ENCODE data around the gene ECSCR. TPM values are rescaled to one million over a fixed set of nuclear protein-coding genes. Genes with fewer than 3 reads are reported as not detected.

The ECSCR gene
- total RNA-seq, 1 experiment from 2014 or later = not detected

DNA sequence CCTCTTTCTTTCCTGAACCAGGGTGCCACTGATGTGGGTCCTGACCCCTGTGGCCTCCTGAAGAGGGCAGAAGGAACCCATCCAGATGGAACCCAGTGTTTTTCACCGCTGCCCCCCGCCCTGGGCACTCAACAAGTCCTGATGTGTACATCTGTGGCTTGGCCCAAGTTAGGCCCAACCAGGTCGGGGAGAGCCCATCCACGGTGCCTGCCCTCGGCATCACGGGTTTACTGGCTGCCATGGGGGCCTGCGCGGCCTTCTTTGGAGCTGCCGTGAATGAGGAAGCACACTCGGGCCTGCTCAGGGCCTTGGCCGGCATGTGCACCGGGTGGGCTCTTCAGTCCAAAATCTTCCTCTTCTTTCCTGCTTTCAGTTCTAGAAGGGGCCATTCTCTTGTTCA, 5.8 kb downstream of the ECSCR start:
- Histone ChIP-seq H3K9me3 (ENCODE audit: control insufficient read depth, insufficient read depth, low read depth, low read length) (no peaks in the 10 kb centered on the region), H3K4me1 (ENCODE audit: control insufficient read depth, insufficient read depth, low read length) (no peaks in the 10 kb centered on the region), H3K27ac (ENCODE audit: low read length) (no peak overlapping the region), H3K36me3 (ENCODE audit: control insufficient read depth, insufficient read depth, low read length) (no peaks in the 10 kb centered on the region), H3K27me3 (ENCODE audit: control insufficient read depth, insufficient read depth, low read length) (no peaks in the 10 kb centered on the region), H3K4me3 (ENCODE audit: low read depth in 2 of 2, low read length in 2 of 2) (no peak overlapping the region)
- TF ChIP-seq SIN3A (IDR thresholded peaks at IDR 0.05; ENCODE audit: borderline replicate concordance, insufficient read depth, low read depth, low read length) (no peak), POLR2AphosphoS5 (IDR thresholded peaks at IDR 0.05; ENCODE audit: low read depth, low read length) (no peak), TCF7L2 (IDR thresholded peaks at IDR 0.05; ENCODE audit: low read depth, low read length) (no peak), REST (IDR thresholded peaks at IDR 0.05; ENCODE audit: insufficient read depth in 1 of 2, low read depth in 2 of 2, low read length in 1 of 2) (no peak)
- TF ChIP-seq, protein P1, sequence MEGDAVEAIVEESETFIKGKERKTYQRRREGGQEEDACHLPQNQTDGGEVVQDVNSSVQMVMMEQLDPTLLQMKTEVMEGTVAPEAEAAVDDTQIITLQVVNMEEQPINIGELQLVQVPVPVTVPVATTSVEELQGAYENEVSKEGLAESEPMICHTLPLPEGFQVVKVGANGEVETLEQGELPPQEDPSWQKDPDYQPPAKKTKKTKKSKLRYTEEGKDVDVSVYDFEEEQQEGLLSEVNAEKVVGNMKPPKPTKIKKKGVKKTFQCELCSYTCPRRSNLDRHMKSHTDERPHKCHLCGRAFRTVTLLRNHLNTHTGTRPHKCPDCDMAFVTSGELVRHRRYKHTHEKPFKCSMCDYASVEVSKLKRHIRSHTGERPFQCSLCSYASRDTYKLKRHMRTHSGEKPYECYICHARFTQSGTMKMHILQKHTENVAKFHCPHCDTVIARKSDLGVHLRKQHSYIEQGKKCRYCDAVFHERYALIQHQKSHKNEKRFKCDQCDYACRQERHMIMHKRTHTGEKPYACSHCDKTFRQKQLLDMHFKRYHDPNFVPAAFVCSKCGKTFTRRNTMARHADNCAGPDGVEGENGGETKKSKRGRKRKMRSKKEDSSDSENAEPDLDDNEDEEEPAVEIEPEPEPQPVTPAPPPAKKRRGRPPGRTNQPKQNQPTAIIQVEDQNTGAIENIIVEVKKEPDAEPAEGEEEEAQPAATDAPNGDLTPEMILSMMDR (IDR thresholded peaks at IDR 0.05) = no peak
- ATAC-seq (no peak), DNase-seq (ENCODE audit: low read depth, low spot score) (no peak)
- in situ Hi-C loops (cut with HindIII; ENCODE audit: low pct_unique_long_range_greater_than_20kb, low sequenced_read_pairs) (no loop called here), intact Hi-C loops (cut with micrococcal nuclease; ENCODE audit: unreplicated experiment) (no loop called here)
- ChIA-PET CTCF (no interaction called here), POLR2A (no interaction called here)
- no TSS peak for BruUV-seq (replicated peaks)

- Histone ChIP-seq H3K9me3 (ENCODE audit: control insufficient read depth, insufficient read depth, low read depth, low read length) (no peaks in the 10 kb centered on the region), H3K4me1 (ENCODE audit: control insufficient read depth, insufficient read depth, low read length) (no peaks in the 10 kb centered on the region), H3K27ac (ENCODE audit: low read length) (no peak overlapping the region), H3K4me3 (ENCODE audit: low read depth in 2 of 2, low read length in 2 of 2) (no peak overlapping the region), H3K27me3 (ENCODE audit: control insufficient read depth, insufficient read depth, low read length) (no peaks in the 10 kb centered on the region), H3K36me3 (ENCODE audit: control insufficient read depth, insufficient read depth, low read length) (no peaks in the 10 kb centered on the region)
- intact Hi-C loops (cut with micrococcal nuclease; ENCODE audit: unreplicated experiment) = no loop called here
- CTCF ChIA-PET = no interaction called here
- in situ Hi-C loops (cut with HindIII; ENCODE audit: low pct_unique_long_range_greater_than_20kb, low sequenced_read_pairs) = no loop called here
- BruUV-seq (replicated peaks) = no TSS peak
- TF ChIP-seq SIN3A (IDR thresholded peaks at IDR 0.05; ENCODE audit: borderline replicate concordance, insufficient read depth, low read depth, low read length) (no peak), POLR2AphosphoS5 (IDR thresholded peaks at IDR 0.05; ENCODE audit: low read depth, low read length) (no peak)
- DNase-seq (ENCODE audit: low read depth, low spot score) (no peak), ATAC-seq (peak; percentile 47; the same call in 1 of the 2 replicates)
- POLR2A ChIA-PET = no interaction called here
Measured at GRCh38 chr5:139454568-139455290, 7.8 kb downstream of the ECSCR start.
